Endothelial cell (in vitro differentiated cells): Measurements from ENCODE around the gene ZBTB8A. TPM values are rescaled to one million over a fixed set of nuclear protein-coding genes. Genes with fewer than 3 reads are reported as not detected.
"Not testable (repeated sequence)": the region's sequence is repeated elsewhere in the genome, so short reads cannot be mapped to it uniquely, and the experiment has no call there.

Experiments
- DNase-seq: peaks from one replicate; pipeline ENCODE4 v3.0.0; 2021; ENCODE audit warnings: low spot score
- H3K27ac Mint-ChIP-seq: one replicate; pipeline ENCODE4 v1.8.0; 2021; ENCODE audit warnings: mixed read lengths, inconsistent platforms; ENCODE audit not compliant: unreplicated experiment
- H3K27me3 Mint-ChIP-seq: one replicate; pipeline ENCODE4 v1.8.0; 2021; ENCODE audit warnings: mild to moderate bottlenecking, moderate library complexity, mixed read lengths, inconsistent platforms; ENCODE audit not compliant: unreplicated experiment
- H3K36me3 Mint-ChIP-seq: one replicate; pipeline ENCODE4 v1.8.0; 2021; ENCODE audit warnings: mild to moderate bottlenecking, low read depth, mixed read lengths, inconsistent platforms; ENCODE audit not compliant: unreplicated experiment
- H3K4me1 Mint-ChIP-seq: one replicate; pipeline ENCODE4 v1.8.0; 2021; ENCODE audit warnings: mild to moderate bottlenecking, mixed read lengths, inconsistent platforms; ENCODE audit not compliant: unreplicated experiment
- H3K4me3 Mint-ChIP-seq: one replicate; pipeline ENCODE4 v1.8.0; 2021; ENCODE audit warnings: mild to moderate bottlenecking, mixed read lengths, inconsistent platforms; ENCODE audit not compliant: unreplicated experiment
- H3K9me3 Mint-ChIP-seq: one replicate; pipeline ENCODE4 v1.8.0; 2021; ENCODE audit warnings: mixed read lengths, inconsistent platforms; ENCODE audit not compliant: unreplicated experiment
- total RNA-seq: library from RNA; stranded (reverse); fragmentation: NEBNext Ultra II Directional; extraction: Animal tissue kit (Norgen Biotek cat#: 25700); gene quantifications from one replicate; pipeline ENCODE4 v1.2.1, GENCODE V29; 2021; ENCODE audit not compliant: unreplicated experiment
- TF ChIP-seq, protein P1 (sequence below): fragments of 200-600 bp; sonication (generic); IDR thresholded peaks from one replicate; pipeline ENCODE4 v1.5.0; 2021; ENCODE audit warnings: antibody characterized with exemption; ENCODE audit not compliant: unreplicated experiment

ZBTB8A gene
- total RNA-seq, 1 donor from 2014 or later: 17.4 TPM

DNA sequence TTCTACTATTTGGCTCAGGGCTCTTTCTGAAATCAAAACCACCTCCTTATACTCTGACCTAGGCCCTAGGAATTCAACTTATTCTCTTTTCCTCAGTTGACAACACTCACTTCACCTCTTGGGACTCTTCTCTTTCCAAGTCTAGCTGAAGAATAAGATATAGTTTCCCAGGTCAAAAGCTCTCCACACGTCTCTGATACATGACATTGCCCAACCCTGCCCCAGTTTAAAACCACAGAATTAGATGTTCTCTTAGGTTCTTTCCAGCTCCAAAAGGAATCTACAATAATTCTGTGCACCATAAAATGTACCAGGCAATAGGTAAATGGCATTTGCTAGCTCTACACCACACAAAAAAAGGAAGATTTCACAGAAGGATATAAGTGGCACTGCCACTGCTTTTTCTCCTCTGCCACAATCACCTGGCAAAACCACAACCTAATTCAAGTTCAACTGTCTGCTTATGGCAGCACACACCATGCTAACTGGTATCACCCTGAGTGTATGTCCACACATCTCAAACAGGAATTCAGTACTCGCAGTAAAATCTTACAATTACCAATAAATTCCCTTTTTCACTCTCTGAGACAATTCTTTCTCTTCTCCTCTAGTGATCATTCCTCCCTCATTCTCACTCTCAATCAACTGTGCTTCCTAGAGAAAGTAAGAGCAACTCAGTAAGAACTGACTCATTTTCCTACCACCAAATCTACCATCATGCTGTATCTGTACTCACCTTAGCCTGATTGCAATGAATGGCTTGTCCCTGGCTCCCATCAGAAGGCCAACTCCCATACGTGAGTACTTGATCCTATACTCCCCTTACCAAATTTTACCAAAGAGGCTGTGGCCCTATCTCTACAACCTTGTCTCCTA, 83.8 kb downstream of the ZBTB8A start:
- no peaks in the 10 kb centered on the region for H3K9me3 Mint-ChIP-seq
- no peak overlapping the region for H3K4me3 Mint-ChIP-seq
- TF ChIP-seq, protein P1, sequence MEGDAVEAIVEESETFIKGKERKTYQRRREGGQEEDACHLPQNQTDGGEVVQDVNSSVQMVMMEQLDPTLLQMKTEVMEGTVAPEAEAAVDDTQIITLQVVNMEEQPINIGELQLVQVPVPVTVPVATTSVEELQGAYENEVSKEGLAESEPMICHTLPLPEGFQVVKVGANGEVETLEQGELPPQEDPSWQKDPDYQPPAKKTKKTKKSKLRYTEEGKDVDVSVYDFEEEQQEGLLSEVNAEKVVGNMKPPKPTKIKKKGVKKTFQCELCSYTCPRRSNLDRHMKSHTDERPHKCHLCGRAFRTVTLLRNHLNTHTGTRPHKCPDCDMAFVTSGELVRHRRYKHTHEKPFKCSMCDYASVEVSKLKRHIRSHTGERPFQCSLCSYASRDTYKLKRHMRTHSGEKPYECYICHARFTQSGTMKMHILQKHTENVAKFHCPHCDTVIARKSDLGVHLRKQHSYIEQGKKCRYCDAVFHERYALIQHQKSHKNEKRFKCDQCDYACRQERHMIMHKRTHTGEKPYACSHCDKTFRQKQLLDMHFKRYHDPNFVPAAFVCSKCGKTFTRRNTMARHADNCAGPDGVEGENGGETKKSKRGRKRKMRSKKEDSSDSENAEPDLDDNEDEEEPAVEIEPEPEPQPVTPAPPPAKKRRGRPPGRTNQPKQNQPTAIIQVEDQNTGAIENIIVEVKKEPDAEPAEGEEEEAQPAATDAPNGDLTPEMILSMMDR: no peak
- no peak for DNase-seq
- no peaks in the 10 kb centered on the region for H3K27me3 Mint-ChIP-seq
- H3K4me1 Mint-ChIP-seq: no peaks in the 10 kb centered on the region
- peaks cover 4% of the 10 kb centered on the region for H3K36me3 Mint-ChIP-seq
- H3K27ac Mint-ChIP-seq: no peak overlapping the region

DNA sequence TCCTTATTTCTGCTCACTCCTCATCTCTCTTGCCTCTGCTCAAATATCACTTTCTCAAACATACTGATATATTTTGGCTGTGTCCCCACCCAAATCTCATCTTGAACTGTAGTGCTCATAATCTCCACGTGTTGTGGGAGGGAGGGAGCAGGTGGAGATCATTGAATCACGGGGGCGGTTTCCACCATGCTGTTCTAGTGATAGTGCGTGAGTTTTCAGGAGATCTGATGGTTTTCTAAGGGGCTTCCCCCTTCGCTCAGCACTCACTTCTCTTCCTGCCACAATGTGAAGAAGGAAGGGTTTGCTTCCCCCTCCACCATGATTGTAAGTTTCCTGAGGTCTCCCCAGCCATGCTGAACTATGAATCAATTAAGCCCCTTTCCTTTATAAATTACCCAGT, 84.5 kb downstream of the ZBTB8A start:
- no peak for DNase-seq
- H3K27ac Mint-ChIP-seq: no peak overlapping the region
- H3K4me1 Mint-ChIP-seq: no peaks in the 10 kb centered on the region
- no peaks in the 10 kb centered on the region for H3K9me3 Mint-ChIP-seq
- peaks cover 4% of the 10 kb centered on the region for H3K36me3 Mint-ChIP-seq
- TF ChIP-seq, protein P1: no peak
- H3K4me3 Mint-ChIP-seq: no peak overlapping the region
- H3K27me3 Mint-ChIP-seq: no peaks in the 10 kb centered on the region

DNA sequence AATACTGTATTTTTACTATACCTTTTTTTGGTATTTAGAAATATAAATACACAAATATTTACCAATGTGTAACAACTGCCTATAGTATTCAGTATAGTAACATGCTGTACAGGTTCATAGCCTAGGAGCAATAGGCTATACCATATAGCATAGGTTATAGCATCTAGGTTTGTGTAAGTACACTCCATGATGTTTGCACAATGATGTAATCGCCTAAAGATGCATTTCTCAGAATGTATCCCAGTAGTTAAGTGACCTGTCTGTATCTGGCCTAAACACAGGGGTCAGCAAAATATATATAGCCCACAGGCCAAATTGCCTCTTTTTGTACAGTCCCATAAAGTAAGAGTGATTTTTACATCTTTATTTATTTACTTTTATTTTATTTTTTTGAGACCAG, 86.9 kb downstream of the ZBTB8A start:
- Mint-ChIP-seq H3K27me3 (no peaks in the 10 kb centered on the region), H3K4me1 (no peaks in the 10 kb centered on the region), H3K4me3 (no peak overlapping the region), H3K9me3 (no peaks in the 10 kb centered on the region), H3K36me3 (no peaks in the 10 kb centered on the region), H3K27ac (no peak overlapping the region)
- TF ChIP-seq, protein P1: no peak
- no peak for DNase-seq

DNA sequence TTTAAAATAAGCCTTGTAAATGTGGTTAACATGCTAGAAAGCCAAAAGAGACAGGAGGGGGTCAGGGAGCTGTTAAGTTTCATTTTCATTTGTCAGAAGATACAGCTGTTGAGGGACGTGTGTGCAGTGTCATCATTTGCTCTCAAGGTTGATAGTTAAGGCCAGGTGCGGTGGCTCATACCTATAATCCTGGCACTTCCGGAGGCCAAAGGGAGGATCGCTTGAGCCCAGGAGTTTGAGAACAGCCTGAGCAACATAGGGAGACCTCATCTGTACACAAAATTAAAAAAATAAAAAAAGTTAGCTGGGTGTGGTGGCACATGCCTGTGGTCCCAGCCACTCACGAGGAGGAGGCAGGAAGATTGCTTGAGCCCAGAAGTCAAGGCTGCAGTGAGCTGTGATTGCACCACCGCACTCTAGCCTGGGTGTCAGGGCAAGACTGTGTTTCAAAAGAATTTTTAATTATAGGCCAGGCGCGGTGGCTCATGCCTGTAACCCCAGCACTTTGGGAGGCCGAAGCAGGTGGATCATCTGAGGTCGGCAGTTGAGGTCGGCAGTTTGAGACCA, 88.5 kb downstream of the ZBTB8A start:
- no peaks in the 10 kb centered on the region for H3K4me1 Mint-ChIP-seq
- no peak for DNase-seq
- no peak overlapping the region for H3K27ac Mint-ChIP-seq
- H3K4me3 Mint-ChIP-seq: no peak overlapping the region
- no peaks in the 10 kb centered on the region for H3K9me3 Mint-ChIP-seq
- H3K36me3 Mint-ChIP-seq: no peaks in the 10 kb centered on the region
- TF ChIP-seq, protein P1: no peak
- no peaks in the 10 kb centered on the region for H3K27me3 Mint-ChIP-seq

DNA sequence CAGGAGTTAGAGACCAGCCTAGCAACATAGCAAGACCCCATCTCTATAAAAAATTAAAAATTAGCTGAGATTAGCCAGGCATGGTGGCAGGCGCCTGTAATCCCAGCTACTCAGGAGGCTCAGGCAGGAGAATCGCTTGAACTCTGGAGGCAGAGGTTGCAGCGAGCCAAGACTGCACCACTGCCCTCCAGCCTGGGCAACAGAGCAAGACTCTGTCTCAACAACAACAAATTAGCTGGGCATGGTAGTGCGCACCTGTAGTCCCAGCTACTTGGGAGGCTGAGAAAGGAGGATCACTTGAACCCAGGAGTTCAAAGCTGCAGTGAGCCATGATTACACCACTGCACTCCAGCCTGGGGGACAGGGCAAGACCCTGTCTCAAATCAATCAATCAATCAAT, 90.9 kb downstream of the ZBTB8A start:
- not testable (repeated sequence) for H3K27ac Mint-ChIP-seq, H3K9me3 Mint-ChIP-seq, H3K36me3 Mint-ChIP-seq

More for the DNA sequence above, 90.9 kb downstream of the ZBTB8A start:
- not testable (repeated sequence) for H3K27me3 Mint-ChIP-seq, H3K4me1 Mint-ChIP-seq, H3K4me3 Mint-ChIP-seq, DNase-seq
